ENCODE results near the gene YWHAB.

Gene YWHAB

DNA sequence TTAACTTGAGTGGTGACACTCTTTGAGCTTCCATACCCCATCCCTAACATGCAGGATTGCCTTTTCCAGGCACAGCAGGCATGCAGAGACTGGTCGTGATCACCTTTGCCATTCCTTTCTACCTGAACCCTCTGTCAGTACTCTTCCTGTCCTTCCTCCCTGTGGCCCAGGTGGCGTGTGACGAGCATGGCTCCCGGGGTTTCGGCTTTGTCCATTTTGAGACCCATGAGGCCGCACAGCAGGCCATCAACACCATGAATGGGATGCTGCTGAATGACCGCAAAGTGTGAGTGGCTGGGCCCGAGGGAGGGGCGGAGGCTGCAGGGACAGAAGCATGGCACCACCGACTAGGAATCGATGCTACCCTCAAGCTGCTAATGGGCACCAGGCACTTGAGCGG lies 31.1 kb downstream of the YWHAB start:
- DNase-seq: no peak

DNA sequence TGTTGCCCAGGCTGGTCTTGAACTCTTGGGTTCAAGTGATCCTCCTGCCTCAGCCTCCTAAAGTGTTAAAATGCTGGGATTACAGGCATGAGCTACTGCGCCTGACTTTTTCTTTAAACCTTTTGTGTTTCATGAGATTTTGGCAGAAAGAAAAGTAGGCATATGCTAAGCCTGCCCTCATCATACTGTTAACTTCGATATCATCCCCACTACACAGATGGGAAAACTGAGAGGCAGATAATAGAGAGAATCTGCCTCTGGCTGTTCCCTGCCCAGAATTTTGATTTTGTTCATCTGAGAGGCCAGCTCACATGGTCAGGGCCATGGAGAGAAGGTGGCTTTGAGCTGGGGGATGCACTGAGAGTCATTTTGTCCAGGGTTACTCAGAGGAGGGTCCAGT lies 31.9 kb downstream of the YWHAB start:
- DNase-seq: no peak

DNA sequence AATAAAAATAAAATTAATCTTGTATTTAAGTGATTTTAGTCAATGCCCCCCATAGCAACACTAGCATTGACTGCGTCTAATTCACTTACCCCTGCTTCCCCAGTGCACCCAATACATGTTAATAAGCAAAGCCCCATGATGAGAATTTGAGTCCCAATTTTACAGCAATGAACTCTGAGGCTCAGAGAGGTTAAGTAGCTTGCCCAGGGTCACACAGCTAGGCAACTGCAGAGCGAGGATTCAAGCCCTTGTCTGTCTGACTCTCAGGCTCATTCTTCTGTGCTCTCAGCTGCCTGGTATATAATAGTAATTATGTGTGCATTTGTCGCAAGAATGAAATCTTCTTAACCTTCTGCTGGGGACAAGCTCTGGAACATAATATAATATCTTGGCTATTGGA lies 32.8 kb downstream of the YWHAB start:
- DNase-seq: no peak

- no peak for DNase-seq
Measured at GRCh38 chr20:44918761-44919160, 33.3 kb downstream of the YWHAB start.

GRCh38 chr20:44921447-44921846 lies 35.9 kb downstream of the YWHAB start:
- no peak for DNase-seq

DNA sequence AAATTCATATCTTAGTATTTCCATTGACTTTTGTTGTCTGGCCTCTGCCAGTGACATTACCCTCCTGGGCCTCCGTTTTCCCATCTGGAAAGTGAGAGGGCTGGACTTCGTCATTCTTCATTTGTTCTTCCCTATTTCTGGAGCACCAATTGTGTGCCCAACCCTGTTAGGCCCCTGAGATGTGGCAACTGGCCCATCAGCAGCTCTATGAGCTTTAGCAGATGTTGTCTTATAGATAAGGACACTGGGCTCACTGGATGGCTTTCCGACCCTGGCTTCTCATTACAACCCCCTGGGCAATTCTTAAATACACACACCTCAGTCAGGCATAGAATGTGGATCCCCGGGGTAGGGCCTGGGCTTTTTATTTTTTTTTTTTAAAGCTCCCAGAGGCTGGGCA lies 39.0 kb downstream of the YWHAB start:
- no peak for DNase-seq

GRCh38 chr20:44928595-44928994 lies 43.1 kb downstream of the YWHAB start:
- DNase-seq: no peak

- DNase-seq: no peak
Measured at GRCh38 chr20:44930517-44931168, 45.1 kb downstream of the YWHAB start.

- no peak for DNase-seq
Measured at GRCh38 chr20:44931911-44932310, 46.4 kb downstream of the YWHAB start.

GRCh38 chr20:44932916-44933315 lies 47.4 kb downstream of the YWHAB start:
- no peak for DNase-seq

DNA sequence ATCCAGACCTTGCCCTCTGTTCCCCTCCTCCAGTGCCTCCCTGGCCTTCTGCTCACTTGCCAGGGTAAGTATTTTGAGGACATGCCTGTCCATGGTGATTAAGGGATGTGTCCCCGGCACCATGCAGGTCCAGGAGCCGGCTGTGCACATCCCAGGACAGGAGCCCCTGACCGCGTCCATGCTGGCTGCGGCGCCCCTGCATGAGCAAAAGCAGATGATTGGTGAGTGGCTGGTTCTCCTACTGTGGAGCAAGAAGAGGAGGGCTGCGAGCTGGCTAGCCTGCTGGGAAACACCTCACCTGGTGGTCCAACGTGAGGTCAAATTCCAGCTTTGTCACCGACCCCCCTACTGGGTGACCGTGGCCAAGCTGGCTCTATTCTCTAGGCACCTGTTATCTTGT lies 51.0 kb downstream of the YWHAB start:
- no peak for DNase-seq

- DNase-seq: no peak
Measured at GRCh38 chr20:44938637-44939036, 53.1 kb downstream of the YWHAB start.

- DNase-seq: no peak
Measured at GRCh38 chr20:44941120-44941691, 55.7 kb downstream of the YWHAB start.

DNA sequence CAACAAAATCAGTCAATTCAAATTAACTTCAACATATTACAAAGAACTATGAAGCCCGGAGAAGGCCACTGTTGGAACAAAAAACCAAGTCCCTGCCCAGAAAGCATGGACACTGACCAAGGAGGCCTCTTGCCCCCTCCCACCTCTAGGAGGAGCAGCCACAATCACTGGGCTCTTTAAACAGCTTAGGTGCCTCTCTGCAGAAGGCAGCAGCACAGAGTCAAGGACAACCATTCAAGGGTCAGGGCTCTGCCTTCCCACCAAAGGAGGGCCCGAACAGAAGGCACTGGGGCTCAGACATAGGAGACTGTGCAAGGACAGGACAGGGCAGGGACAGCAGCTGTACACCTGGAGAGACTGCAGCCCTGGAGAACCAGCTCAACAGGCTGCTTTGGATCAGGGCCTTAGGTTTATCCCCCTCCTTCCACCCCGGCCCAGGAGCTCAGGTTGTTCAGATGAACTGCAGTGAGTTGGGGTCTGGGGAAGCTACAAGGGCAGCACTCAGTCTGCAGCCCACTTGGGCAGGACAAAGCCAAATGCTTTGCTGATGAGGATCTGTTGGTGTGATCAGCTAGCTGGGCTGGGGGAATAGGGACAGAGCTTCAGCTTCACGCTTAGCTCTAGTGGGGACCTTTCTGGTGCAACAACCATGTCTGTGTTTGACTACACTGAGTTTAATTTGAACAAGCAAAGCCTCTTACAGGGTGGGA lies 56.9 kb downstream of the YWHAB start:
- no peak for DNase-seq

GRCh38 chr20:44943828-44944227 lies 58.3 kb downstream of the YWHAB start:
- no peak for DNase-seq

- no peak for DNase-seq
Measured at GRCh38 chr20:44945261-44945660, 59.8 kb downstream of the YWHAB start.

DNA sequence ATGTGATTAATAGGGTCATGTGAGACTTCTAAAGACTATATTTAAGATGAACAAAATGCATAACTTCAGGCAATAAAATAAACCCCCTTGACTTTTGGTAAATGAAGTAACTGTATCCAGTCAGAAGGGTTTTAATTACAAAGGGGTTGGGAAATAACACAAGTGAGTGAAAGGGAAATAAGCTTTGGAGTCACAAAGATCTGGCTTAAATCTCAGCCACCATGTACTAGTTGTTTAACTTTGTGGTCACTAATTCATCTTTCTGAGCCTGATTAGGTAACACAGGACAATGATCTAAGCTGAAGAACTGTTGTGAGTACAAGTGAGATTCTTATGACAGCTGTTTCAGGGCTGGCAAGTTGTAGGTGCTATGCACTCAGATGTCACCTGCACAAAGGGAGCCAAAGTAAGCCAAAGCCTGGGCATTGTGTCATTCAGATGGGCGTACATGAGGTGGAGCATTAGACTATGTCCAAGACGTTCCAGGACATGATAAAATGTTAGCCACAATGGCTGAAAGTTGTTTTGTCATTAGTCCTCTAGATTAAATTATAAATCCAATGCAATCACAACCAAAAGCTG lies 60.9 kb downstream of the YWHAB start:
- DNase-seq: no peak

- no peak for DNase-seq
Measured at GRCh38 chr20:44948107-44948506, 62.6 kb downstream of the YWHAB start.

- DNase-seq: no peak
Measured at GRCh38 chr20:44948513-44948912, 63.0 kb downstream of the YWHAB start.

DNA sequence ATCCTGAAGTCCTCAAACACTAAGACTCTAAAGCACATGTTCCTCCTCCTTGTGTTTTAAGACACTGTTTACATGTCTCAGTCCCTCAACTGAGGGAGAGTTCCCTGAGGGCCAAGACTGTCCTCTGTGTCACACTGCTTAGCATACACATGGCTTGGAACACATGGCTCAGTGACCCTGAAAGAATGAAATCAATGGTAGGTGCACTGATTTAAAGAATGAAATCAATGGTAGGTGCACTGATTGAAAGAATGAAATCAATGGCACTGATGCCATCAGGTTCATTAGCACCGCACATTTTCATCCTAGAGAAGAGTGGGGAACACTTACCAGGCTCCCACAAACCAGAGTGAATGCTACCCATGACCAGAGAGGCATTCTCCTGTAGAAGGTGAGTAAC lies 64.9 kb downstream of the YWHAB start:
- DNase-seq: no peak

GRCh38 chr20:44952731-44953130 lies 67.2 kb downstream of the YWHAB start:
- no peak for DNase-seq

- no peak for DNase-seq
Measured at GRCh38 chr20:44954211-44954610, 68.7 kb downstream of the YWHAB start.

DNA sequence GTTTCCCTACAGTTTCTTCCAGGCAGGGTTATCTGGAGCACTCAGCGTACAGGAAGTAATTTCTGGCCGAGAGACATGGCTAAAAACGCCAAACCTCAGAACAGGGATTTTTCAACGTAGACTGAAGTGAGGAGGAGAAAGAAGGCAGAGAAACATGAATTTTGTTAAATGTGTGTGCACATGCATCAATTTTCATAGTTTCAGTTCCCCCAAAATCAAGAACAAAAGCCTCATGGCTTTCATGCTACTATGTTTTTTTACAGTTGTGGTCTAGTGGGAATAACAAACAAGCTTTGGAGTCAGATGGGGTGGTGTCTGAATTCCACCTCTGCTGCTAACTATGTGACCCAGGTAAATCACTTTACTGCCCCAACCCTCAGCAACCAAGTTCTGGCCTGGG lies 69.8 kb downstream of the YWHAB start:
- DNase-seq: no peak

DNA sequence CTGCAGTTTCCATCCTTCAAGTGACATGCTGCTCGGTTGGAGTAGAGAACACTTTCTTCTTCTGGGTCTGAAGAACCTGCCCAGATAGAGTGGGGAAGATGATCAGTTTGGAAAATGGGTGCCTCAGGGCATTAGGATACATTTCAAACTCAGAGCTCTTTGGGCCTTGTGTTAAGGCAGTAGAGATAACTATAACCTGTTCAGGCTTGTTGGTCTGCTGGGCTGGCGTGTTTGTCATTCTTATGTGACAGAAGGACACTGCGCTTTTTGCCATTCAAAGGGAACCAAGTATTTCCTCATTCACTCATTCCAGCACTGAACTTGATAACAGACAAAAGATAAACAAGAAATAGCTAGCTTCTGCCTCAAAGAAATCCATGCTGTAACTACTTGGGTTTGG lies 70.9 kb downstream of the YWHAB start:
- DNase-seq: no peak

All from SHP77 treated with DMSO at 0.1 percent for 48 hours (cell line).